AG10803 (cell line): Measurements from ENCODE around the gene GMPPB.

Source experiments
- DNase-seq: peaks from one replicate; pipeline ENCODE4 v3.0.0; 2010; ENCODE audit warnings: low read depth
- H3K4me3 ChIP-seq: 2 replicates; pipeline ENCODE4 v1.5.1; 2011; ENCODE audit warnings: mild to moderate bottlenecking, low read length, control low read depth
- TF ChIP-seq, protein P1 (sequence below): conservative IDR thresholded peaks from 2 replicates; pipeline ENCODE4 v1.5.1; 2011; ENCODE audit warnings: mild to moderate bottlenecking, low read length, control low read depth, inconsistent platforms

Gene GMPPB

DNA sequence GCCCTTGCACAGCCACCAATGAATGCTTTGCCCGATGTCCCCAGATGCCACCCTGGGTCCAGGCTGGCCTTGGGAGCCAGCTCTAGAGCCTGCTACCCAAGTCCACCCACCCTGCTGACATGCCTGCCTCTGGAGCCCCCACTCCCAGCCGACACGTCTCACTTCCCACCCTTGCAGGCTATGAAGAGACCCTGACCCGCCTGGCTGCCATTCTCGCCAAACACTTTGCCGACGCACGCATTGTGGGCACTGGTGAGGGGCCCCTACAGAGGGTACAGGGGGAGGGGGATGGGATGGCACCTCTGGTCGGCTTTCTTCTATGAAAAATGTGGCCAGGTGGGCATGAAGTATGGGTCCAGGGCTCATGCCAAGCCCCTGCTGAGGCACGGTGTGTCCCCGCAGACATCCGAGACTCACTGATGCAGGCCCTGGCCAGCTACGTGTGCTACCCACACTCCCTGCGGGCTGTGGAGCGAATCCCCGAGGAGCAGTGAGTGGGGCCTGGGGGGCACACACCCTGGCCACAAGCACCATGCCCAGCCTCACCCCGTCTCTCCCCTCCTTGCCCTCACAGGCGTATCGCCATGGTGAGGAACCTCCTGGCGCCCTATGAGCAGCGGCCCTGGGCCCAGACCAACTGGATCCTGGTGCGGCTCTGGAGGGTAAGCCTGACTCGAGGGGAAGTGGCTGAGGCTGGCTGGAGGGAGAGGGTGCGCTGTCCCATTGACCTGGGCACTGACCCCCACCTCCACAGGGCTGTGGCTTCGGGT is 10.2 kb downstream of the GMPPB start:
- no peak for DNase-seq
- TF ChIP-seq, protein P1, sequence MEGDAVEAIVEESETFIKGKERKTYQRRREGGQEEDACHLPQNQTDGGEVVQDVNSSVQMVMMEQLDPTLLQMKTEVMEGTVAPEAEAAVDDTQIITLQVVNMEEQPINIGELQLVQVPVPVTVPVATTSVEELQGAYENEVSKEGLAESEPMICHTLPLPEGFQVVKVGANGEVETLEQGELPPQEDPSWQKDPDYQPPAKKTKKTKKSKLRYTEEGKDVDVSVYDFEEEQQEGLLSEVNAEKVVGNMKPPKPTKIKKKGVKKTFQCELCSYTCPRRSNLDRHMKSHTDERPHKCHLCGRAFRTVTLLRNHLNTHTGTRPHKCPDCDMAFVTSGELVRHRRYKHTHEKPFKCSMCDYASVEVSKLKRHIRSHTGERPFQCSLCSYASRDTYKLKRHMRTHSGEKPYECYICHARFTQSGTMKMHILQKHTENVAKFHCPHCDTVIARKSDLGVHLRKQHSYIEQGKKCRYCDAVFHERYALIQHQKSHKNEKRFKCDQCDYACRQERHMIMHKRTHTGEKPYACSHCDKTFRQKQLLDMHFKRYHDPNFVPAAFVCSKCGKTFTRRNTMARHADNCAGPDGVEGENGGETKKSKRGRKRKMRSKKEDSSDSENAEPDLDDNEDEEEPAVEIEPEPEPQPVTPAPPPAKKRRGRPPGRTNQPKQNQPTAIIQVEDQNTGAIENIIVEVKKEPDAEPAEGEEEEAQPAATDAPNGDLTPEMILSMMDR: no peak
- no peak overlapping the region for H3K4me3 ChIP-seq

DNA sequence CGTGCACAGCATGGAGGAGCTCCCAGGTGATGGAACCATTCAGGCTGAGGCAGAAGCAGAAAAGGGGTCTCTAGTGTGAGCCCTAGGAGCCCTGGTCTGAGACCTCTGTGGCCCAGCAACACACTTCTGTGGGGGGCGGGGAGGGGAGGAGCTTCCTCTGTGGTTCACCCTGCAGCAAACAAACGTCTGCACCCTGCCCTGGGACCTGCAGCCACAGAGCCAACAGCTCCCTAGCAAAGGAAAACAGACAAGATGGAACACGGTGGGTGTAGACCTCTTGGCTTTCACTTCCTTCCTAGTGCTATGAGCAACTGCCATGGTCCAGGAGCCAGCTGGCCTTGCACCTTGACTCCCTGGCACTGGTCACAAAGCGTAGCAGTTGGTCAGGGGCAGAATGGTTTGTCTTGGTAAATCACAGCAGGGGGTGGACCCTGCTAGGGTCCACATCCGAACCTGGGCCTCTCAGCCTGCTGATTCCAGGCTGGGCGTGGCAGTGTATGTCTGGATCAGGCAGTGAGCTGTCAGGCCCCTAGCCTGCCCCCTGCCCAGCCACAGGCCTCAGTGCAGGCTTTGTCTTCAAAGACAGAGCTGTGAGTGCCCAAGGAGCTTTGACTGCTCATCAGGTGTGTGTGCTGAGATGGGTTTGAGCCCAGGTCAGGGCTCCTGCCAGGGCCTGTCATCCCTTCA is 11.0 kb downstream of the GMPPB start:
- TF ChIP-seq, protein P1: no peak
- no peak overlapping the region for H3K4me3 ChIP-seq
- DNase-seq: no peak

DNA sequence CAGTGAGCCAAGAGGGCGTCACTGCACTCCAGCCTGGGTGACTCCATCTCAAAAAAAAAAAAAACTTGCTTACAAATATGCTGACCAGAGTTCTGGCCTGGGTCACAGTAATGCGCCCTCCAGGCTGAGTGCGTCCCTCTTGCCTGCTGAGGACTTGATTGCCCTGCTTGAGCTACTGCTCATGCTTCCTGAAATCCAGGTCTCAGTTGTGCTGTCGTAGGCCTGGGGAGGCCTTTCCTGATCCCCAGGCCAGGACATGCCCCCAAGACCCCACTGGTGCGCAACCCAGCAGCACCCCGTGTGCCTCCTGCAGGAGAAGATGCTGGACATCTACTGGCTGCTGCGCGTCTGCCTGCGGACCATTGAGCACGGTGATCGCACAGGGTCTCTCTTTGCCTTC is 11.6 kb downstream of the GMPPB start:
- no peak overlapping the region for H3K4me3 ChIP-seq
- DNase-seq: no peak
- TF ChIP-seq, protein P1: no peak

DNA sequence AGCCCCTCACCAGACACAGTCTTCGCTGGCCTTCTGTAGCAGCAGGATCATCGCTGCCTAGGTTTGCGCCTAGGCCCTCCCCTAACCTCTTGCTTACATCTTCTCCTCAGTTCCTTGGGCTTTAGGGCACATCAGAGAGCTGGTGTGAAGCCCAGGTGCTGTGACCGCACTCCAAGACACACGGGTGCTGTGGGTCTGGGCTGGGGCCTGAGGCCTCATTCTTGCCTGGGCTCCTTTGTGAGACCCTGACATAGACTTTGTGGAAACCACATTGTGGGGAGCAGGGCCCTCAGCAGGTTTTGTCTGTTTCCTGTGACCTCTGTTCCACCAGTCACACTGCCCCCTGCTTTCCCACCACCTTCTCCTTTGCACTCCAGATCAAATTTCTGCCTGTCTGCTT is 12.3 kb downstream of the GMPPB start:
- no peak overlapping the region for H3K4me3 ChIP-seq
- TF ChIP-seq, protein P1: no peak

DNA sequence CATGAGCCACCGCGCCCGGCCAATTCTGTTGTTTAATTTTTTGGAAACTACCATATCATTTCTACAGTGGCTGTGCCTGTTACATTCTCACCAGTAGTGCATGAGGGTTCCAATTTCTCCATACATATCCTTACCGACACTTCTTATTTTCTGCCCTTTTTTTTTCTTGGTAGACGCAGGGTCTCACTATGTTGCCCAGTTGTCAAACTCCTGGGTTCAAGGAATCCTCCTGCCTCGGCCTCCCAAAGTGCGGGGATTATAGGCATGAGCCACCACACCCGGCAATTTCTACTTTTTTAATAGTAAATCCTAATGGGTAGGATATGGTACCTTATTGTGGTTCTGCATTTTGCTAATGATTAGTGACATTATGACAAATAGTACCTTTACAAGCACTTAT is 13.9 kb downstream of the GMPPB start:
- TF ChIP-seq, protein P1: no peak
- DNase-seq: no peak
- no peak overlapping the region for H3K4me3 ChIP-seq

More for the DNA sequence above, 12.3 kb downstream of the GMPPB start:
- DNase-seq: no peak

DNA sequence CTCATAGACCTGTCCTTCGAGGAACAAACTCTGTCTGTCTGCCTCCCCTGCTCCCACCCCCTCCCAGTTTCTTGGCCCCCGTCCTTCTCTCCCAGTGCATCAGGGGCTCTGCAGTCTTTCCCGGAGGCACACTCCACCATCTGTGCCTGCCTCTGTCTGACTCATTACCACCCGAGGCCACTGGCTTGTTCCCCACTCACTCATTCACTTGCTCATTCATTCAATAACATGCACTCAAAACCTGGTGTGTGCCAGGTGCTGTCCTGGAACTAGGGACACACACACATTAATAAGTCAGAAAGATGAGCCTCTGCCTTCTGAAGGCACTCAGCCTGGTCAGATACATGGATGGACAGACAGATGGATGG is 16.7 kb downstream of the GMPPB start:
- DNase-seq: peak; percentile 20
- H3K4me3 ChIP-seq: no peak overlapping the region
- TF ChIP-seq, protein P1: no peak
